OCI-LY1 (cell line): ENCODE results near the gene CEP19.

Experiments used
- H2AFZ ChIP-seq: fragments of 200-600 bp; sonication (generic), shearing (Covaris generic); 2 replicates; pipeline ENCODE4 v1.6.0; 2014; ENCODE audit warnings: antibody characterized with exemption, mild to moderate bottlenecking, low read length
- H3F3A ChIP-seq: fragments of 200-600 bp; sonication (generic), shearing (Covaris generic); 2 replicates; pipeline ENCODE4 v1.6.0; 2014; ENCODE audit warnings: mild to moderate bottlenecking, antibody characterized with exemption, low read length, moderate library complexity; ENCODE audit not compliant: insufficient read depth
- H3K27ac ChIP-seq: fragments of 200-600 bp; sonication (generic); 2 replicates; pipeline ENCODE4 v1.5.1; 2014; ENCODE audit warnings: low read length, mixed run types, mild to moderate bottlenecking, low read depth; ENCODE audit not compliant: poor library complexity, severe bottlenecking
- H3K27me3 ChIP-seq: fragments of 200-600 bp; sonication (generic); 2 replicates; pipeline ENCODE4 v1.6.0; 2014; ENCODE audit warnings: antibody characterized with exemption, mild to moderate bottlenecking, low read length, moderate library complexity; ENCODE audit not compliant: insufficient read depth
- H3K36me3 ChIP-seq: fragments of 200-600 bp; sonication (generic); 2 replicates; pipeline ENCODE4 v1.6.1; 2014; ENCODE audit warnings: mild to moderate bottlenecking, antibody characterized with exemption, low read length, moderate library complexity, mixed read lengths; ENCODE audit not compliant: insufficient read depth
- H3K4me1 ChIP-seq: fragments of 200-600 bp; sonication (generic); 2 replicates; pipeline ENCODE4 v1.5.1; 2014; ENCODE audit warnings: mild to moderate bottlenecking, low read length, moderate library complexity; ENCODE audit not compliant: insufficient read depth, severe bottlenecking
- H3K4me2 ChIP-seq: fragments of 200-600 bp; sonication (generic), shearing (Covaris generic); 2 replicates; pipeline ENCODE4 v1.6.1; 2014; ENCODE audit warnings: low read length
- H3K4me3 ChIP-seq: fragments of 200-600 bp; sonication (generic); 2 replicates; pipeline ENCODE4 v1.5.1; 2014; ENCODE audit warnings: low read length, low read depth, mild to moderate bottlenecking, mixed read lengths; ENCODE audit not compliant: poor library complexity, severe bottlenecking
- H3K79me2 ChIP-seq: fragments of 200-600 bp; shearing (Covaris generic); 2 replicates; pipeline ENCODE4 v1.6.1; 2016; ENCODE audit warnings: mixed run types, low read length, mixed read lengths; ENCODE audit not compliant: insufficient read depth
- H3K9ac ChIP-seq: fragments of 200-600 bp; sonication (generic), shearing (Covaris generic); 2 replicates; pipeline ENCODE4 v1.6.1; 2014; ENCODE audit warnings: mild to moderate bottlenecking, low read length, mixed read lengths
- H3K9me2 ChIP-seq: fragments of 200-600 bp; sonication (generic), shearing (Covaris generic); 2 replicates; pipeline ENCODE4 v1.6.1; 2014; ENCODE audit warnings: low read depth, mild to moderate bottlenecking, low read length, mixed read lengths
- H3K9me3 ChIP-seq: fragments of 200-600 bp; shearing (Covaris generic); 2 replicates; pipeline ENCODE4 v1.6.1; 2014; ENCODE audit warnings: low read length, mixed read lengths
- H4K20me1 ChIP-seq: fragments of 200-600 bp; sonication (generic), shearing (Covaris generic); 2 replicates; pipeline ENCODE4 v1.6.0; 2016; ENCODE audit warnings: mild to moderate bottlenecking, low read length; ENCODE audit not compliant: insufficient read depth
- EZH2 ChIP-seq: fragments of 200-600 bp; sonication (generic), shearing (Covaris generic); IDR thresholded peaks from 2 replicates; pipeline ENCODE4 v1.8.0; 2017; ENCODE audit warnings: borderline replicate concordance, mixed run types, mild to moderate bottlenecking, antibody characterized with exemption, low read length, moderate library complexity, mixed read lengths
- TF ChIP-seq, protein P1 (sequence below): fragments of 200-600 bp; sonication (generic), shearing (Covaris generic); IDR thresholded peaks from 2 replicates; pipeline ENCODE4 v1.5.1; 2017; ENCODE audit warnings: mild to moderate bottlenecking, antibody characterized with exemption, low read length, moderate library complexity, mixed read lengths

The CEP19 gene

DNA sequence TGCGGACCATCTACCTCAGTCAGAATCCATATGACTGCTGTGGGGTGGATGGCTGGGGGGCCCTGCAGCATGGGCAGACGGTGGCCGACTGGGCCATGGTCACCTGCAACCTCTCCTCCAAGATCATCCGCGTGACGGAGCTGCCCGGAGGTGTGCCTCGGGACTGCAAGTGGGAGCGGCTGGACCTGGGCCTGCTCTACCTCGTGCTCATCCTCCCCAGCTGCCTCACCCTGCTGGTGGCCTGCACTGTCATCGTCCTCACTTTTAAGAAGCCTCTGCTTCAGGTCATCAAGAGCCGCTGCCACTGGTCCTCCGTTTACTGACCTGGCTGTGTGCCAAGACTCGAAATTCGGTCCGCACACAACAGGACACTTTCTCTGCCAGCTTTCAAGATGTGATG lies 50.6 kb downstream of the CEP19 start:
- no peak for TF ChIP-seq EZH2
- TF ChIP-seq, protein P1, sequence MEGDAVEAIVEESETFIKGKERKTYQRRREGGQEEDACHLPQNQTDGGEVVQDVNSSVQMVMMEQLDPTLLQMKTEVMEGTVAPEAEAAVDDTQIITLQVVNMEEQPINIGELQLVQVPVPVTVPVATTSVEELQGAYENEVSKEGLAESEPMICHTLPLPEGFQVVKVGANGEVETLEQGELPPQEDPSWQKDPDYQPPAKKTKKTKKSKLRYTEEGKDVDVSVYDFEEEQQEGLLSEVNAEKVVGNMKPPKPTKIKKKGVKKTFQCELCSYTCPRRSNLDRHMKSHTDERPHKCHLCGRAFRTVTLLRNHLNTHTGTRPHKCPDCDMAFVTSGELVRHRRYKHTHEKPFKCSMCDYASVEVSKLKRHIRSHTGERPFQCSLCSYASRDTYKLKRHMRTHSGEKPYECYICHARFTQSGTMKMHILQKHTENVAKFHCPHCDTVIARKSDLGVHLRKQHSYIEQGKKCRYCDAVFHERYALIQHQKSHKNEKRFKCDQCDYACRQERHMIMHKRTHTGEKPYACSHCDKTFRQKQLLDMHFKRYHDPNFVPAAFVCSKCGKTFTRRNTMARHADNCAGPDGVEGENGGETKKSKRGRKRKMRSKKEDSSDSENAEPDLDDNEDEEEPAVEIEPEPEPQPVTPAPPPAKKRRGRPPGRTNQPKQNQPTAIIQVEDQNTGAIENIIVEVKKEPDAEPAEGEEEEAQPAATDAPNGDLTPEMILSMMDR = no peak
- no peak overlapping the region for H3K9ac ChIP-seq
- no peaks in the 10 kb centered on the region for H3K79me2 ChIP-seq
- no peaks in the 10 kb centered on the region for H3F3A ChIP-seq
- H3K9me3 ChIP-seq = no peaks in the 10 kb centered on the region
- no peaks in the 10 kb centered on the region for H3K36me3 ChIP-seq
- H3K9me2 ChIP-seq = no peaks in the 10 kb centered on the region
- no peak overlapping the region for H3K4me2 ChIP-seq
- no peak overlapping the region for H3K4me3 ChIP-seq
- H3K27me3 ChIP-seq = peaks cover 18% of the 10 kb centered on the region
- H3K27ac ChIP-seq = no peak overlapping the region
- H3K4me1 ChIP-seq = no peaks in the 10 kb centered on the region
- no peaks in the 10 kb centered on the region for H4K20me1 ChIP-seq
- H2AFZ ChIP-seq = no peak overlapping the region

DNA sequence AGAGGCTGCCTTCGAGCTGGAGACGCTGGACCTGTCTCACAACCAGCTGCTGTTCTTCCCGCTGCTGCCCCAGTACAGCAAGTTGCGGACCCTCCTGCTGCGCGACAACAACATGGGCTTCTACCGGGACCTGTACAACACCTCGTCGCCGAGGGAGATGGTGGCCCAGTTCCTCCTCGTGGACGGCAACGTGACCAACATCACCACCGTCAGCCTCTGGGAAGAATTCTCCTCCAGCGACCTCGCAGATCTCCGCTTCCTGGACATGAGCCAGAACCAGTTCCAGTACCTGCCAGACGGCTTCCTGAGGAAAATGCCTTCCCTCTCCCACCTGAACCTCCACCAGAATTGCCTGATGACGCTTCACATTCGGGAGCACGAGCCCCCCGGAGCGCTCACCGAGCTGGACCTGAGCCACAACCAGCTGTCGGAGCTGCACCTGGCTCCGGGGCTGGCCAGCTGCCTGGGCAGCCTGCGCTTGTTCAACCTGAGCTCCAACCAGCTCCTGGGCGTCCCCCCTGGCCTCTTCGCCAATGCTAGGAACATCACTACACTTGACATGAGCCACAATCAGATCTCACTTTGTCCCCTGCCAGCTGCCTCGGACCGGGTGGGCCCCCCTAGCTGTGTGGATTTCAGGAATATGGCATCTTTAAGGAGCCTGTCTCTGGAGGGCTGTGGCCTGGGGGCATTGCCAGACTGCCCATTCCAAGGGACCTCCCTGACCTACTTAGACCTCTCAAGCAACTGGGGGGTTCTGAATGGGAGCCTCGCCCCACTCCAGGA lies 51.5 kb downstream of the CEP19 start:
- H3K79me2 ChIP-seq = no peaks in the 10 kb centered on the region
- no peak overlapping the region for H3K9ac ChIP-seq
- H3K9me2 ChIP-seq = no peaks in the 10 kb centered on the region
- no peak overlapping the region for H3K4me2 ChIP-seq
- no peaks in the 10 kb centered on the region for H3K36me3 ChIP-seq
- TF ChIP-seq EZH2 = no peak
- TF ChIP-seq, protein P1 = no peak
- no peaks in the 10 kb centered on the region for H3K9me3 ChIP-seq
- no peaks in the 10 kb centered on the region for H3F3A ChIP-seq
- no peaks in the 10 kb centered on the region for H3K4me1 ChIP-seq
- no peak overlapping the region for H3K4me3 ChIP-seq
- no peak overlapping the region for H2AFZ ChIP-seq
- H3K27me3 ChIP-seq = peaks cover 18% of the 10 kb centered on the region
- no peak overlapping the region for H3K27ac ChIP-seq
- H4K20me1 ChIP-seq = no peaks in the 10 kb centered on the region

DNA sequence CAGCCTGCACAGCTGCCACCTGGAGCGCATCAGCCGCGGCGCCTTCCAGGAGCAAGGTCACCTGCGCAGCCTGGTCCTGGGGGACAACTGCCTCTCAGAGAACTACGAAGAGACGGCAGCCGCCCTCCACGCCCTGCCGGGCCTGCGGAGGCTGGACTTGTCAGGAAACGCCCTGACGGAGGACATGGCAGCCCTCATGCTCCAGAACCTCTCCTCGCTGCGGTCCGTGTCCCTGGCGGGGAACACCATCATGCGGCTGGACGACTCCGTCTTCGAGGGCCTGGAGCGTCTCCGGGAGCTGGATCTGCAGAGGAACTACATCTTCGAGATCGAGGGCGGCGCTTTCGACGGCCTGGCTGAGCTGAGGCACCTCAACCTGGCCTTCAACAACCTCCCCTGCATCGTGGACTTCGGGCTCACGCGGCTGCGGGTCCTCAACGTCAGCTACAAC lies 52.1 kb downstream of the CEP19 start:
- Histone ChIP-seq H4K20me1 (no peaks in the 10 kb centered on the region), H3K4me3 (no peak overlapping the region), H3K27ac (no peak overlapping the region), H2AFZ (no peak overlapping the region), H3K9ac (no peak overlapping the region), H3K27me3 (peaks cover 18% of the 10 kb centered on the region), H3K4me1 (no peaks in the 10 kb centered on the region), H3K4me2 (no peak overlapping the region), H3K36me3 (no peaks in the 10 kb centered on the region), H3K9me3 (no peaks in the 10 kb centered on the region), H3K9me2 (no peaks in the 10 kb centered on the region), H3K79me2 (no peaks in the 10 kb centered on the region), H3F3A (no peaks in the 10 kb centered on the region)
- TF ChIP-seq, protein P1 = no peak
- no peak for TF ChIP-seq EZH2
